ENCODE results near the gene LMBR1.
"Not testable (repeated sequence)": the region's sequence is repeated elsewhere in the genome, so short reads cannot be mapped to it uniquely, and the experiment has no call there.

LMBR1 gene

GRCh38 chr7:156920076-156920475 lies 27.1 kb upstream of the LMBR1 start:
- Histone ChIP-seq H3K4me3 (ENCODE audit: low read depth in 1 of 2, low read length in 1 of 2) (no peak overlapping the region), H3K27me3 (peaks cover 88% of the 10 kb centered on the region), H3K36me3 (no peaks in the 10 kb centered on the region), H3K27ac (no peak overlapping the region), H3K4me1 (ENCODE audit: control insufficient read depth in 1 of 2, insufficient read depth in 1 of 2, low read depth in 1 of 2, low read length in 1 of 2) (no peaks in the 10 kb centered on the region), H3K9me3 (no peaks in the 10 kb centered on the region)
- TF ChIP-seq CTCF (IDR thresholded peaks at IDR 0.05): no peak

GRCh38 chr7:156919132-156919713 lies 26.2 kb upstream of the LMBR1 start:
- Histone ChIP-seq H3K4me3 (ENCODE audit: low read depth in 1 of 2, low read length in 1 of 2) (no peak overlapping the region), H3K4me1 (ENCODE audit: control insufficient read depth in 1 of 2, insufficient read depth in 1 of 2, low read depth in 1 of 2, low read length in 1 of 2) (no peaks in the 10 kb centered on the region), H3K27me3 (peaks cover 82% of the 10 kb centered on the region), H3K27ac (no peak overlapping the region), H3K9me3 (no peaks in the 10 kb centered on the region), H3K36me3 (no peaks in the 10 kb centered on the region)
- no peak for TF ChIP-seq CTCF (IDR thresholded peaks at IDR 0.05)

GRCh38 chr7:156918635-156919034 lies 25.7 kb upstream of the LMBR1 start:
- peaks cover 76% of the 10 kb centered on the region for H3K27me3 ChIP-seq
- no peak for TF ChIP-seq CTCF (IDR thresholded peaks at IDR 0.05)
- H3K9me3 ChIP-seq: no peaks in the 10 kb centered on the region
- no peaks in the 10 kb centered on the region for H3K36me3 ChIP-seq
- H3K27ac ChIP-seq: no peak overlapping the region
- H3K4me3 ChIP-seq (ENCODE audit: low read depth in 1 of 2, low read length in 1 of 2): no peak overlapping the region
- no peaks in the 10 kb centered on the region for H3K4me1 ChIP-seq (ENCODE audit: control insufficient read depth in 1 of 2, insufficient read depth in 1 of 2, low read depth in 1 of 2, low read length in 1 of 2)

GRCh38 chr7:156909574-156910252 lies 16.7 kb upstream of the LMBR1 start:
- H3K4me3 ChIP-seq (ENCODE audit: low read depth in 1 of 2, low read length in 1 of 2): not testable (repeated sequence)

GRCh38 chr7:156907656-156908055 lies 14.7 kb upstream of the LMBR1 start:
- TF ChIP-seq CTCF (IDR thresholded peaks at IDR 0.05): no peak
- H3K4me1 ChIP-seq (ENCODE audit: control insufficient read depth in 1 of 2, insufficient read depth in 1 of 2, low read depth in 1 of 2, low read length in 1 of 2): peaks cover 0 to 18% of the 10 kb centered on the region in 2 experiments
- no peaks in the 10 kb centered on the region for H3K9me3 ChIP-seq
- H3K4me3 ChIP-seq (ENCODE audit: low read depth in 1 of 2, low read length in 1 of 2): no peak overlapping the region
- H3K27ac ChIP-seq: no peak overlapping the region
- no peaks in the 10 kb centered on the region for H3K27me3 ChIP-seq
- H3K36me3 ChIP-seq: no peaks in the 10 kb centered on the region

More at GRCh38 chr7:156909574-156910252, 16.7 kb upstream of the LMBR1 start:
- H3K4me1 ChIP-seq (ENCODE audit: control insufficient read depth in 1 of 2, insufficient read depth in 1 of 2, low read depth in 1 of 2, low read length in 1 of 2): peaks cover 0 to 18% of the 10 kb centered on the region in 2 experiments
- not testable (repeated sequence) for H3K36me3 ChIP-seq, H3K27me3 ChIP-seq, H3K9me3 ChIP-seq, H3K27ac ChIP-seq

GRCh38 chr7:156906200-156906649 lies 13.2 kb upstream of the LMBR1 start:
- Histone ChIP-seq H3K9me3 (no peaks in the 10 kb centered on the region), H3K36me3 (no peaks in the 10 kb centered on the region), H3K27me3 (no peaks in the 10 kb centered on the region), H3K27ac (no peak overlapping the region), H3K4me1 (ENCODE audit: control insufficient read depth in 1 of 2, insufficient read depth in 1 of 2, low read depth in 1 of 2, low read length in 1 of 2) (peaks cover 0 to 18% of the 10 kb centered on the region in 2 experiments), H3K4me3 (ENCODE audit: low read depth in 1 of 2, low read length in 1 of 2) (no peak overlapping the region)
- TF ChIP-seq CTCF (IDR thresholded peaks at IDR 0.05): no peak
